Measurements from ENCODE around the gene ZNF365. TPM values are rescaled to one million over a fixed set of nuclear protein-coding genes. Genes with fewer than 3 reads are reported as not detected.
"Not testable (repeated sequence)": the region's sequence is repeated elsewhere in the genome, so short reads cannot be mapped to it uniquely, and the experiment has no call there.

Gene ZNF365, protein sequence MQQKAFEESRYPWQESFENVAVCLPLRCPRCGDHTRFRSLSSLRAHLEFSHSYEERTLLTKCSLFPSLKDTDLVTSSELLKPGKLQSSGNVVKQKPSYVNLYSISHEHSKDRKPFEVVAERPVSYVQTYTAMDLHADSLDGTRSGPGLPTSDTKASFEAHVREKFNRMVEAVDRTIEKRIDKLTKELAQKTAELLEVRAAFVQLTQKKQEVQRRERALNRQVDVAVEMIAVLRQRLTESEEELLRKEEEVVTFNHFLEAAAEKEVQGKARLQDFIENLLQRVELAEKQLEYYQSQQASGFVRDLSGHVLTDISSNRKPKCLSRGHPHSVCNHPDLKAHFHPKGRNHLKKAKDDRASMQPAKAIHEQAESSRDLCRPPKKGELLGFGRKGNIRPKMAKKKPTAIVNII
- not detected for total RNA-seq
- long read RNA-seq, result 0 reads

DNA sequence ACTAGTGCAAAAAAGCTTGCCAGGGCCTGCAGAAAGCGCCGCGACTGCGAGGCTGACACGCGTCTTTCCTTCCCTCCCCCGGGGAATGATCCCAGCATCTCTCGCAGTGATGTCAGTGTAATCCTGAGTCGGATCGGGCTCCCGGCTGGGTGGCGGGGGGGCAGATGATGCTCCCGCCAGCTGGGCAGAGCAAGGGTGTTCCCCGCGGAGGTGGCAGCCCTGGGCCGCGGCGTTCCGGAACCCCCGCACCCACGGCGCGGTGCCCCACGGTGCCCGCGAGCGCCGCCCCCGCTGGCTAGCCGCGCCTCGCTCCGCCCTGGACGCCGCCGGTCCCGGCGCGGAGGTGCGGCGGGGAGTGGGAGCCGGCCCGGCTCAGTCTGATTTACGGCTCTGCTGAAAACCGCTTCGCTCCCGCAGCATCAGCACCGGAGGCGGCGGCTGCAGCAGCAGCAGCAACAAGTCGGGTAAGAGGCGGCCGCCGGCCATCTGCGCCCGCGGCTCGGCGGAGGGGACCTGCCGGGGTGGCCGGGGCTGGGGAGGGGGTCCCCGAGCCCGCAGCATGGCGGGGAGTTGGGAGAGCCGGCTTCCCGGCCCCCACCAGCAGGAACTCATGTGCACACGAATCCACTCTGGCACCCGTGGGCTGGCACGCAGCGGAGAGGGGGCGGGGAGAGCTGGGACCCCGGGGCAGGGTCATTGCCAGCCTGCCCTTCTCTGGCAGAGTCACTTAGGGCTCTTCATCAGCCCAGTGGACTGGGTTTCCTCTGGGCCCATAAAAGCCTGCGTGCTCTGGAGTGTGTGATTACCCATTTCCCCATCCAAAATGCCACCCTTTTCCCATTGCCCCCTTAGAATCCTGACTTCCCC, at the start of gene ZNF365:
TSS of gene ZNF365 (plus strand) at position 375 of the 867 bp plus-strand sequence. CDS start 1,825 bp downstream, outside the sequence.
- ATAC-seq (peak; percentile 43), DNase-seq (peak in 1 of 2 donors; percentile 7)
- intact Hi-C loops (cut with DNase I, micrococcal nuclease), result no loop called here

DNA sequence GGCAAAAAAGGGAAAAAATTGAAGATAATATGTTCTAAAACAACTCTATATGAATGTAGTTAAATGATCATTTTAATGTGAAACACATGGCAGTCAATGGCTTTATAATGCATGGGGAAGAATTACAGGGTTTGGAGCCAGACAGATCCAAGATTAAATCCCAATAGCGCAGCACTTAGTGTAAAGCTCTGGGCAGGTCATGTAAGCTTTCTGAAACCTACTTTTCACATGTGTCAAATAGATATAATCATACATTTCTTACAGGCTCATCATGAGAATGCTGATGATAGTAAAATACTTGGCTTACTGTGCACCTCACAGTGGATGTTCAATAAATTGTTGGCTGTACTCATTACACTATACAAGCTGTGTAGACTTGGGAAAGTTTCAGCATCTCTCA, 48.0 kb upstream of the ZNF365 start:
- intact Hi-C loops (cut with DNase I, micrococcal nuclease), result no loop called here
- ATAC-seq (no peak), DNase-seq (no peak)

DNA sequence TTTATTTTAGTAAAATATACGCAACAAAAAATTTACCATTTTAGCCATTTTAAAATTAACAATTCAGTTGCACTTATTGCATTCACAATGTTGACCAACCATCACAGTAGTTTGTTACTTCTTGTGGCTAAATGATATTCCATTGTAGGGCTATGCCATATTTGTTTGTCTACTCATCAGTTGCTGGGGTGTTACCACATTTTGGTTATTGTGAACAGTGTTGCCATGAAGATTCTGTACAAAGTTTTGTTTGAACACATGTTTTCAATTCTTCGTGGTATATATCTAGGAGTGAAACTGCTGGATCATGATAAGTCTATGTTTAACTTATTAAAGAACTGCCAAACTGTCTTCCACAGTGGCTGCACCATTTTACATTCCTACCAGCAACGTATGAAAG, 46.3 kb upstream of the ZNF365 start:
- DNase-seq, result no peak
- intact Hi-C loops (cut with DNase I, micrococcal nuclease), result no loop called here
- ATAC-seq, result no peak

DNA sequence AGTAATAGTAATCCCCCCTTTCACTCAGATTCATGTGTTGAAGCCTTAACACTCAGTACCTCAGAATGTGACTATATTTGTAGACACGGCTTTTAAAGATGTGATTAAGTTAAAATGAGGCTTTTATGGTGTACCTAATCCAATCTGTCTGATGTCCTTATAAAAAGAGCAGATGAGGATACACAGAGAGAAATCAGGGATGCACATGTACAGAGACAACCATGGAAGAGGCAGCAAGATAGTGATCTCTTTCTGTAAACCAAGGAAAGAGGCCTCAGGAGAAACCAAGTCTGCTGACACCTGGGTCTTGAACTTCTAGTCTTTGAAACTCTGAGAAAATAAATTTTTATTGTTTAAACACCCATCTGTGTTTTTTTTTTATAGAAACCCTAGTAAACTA, 44.0 kb upstream of the ZNF365 start:
- DNase-seq (no peak), ATAC-seq (no peak)
- intact Hi-C loops (cut with DNase I, micrococcal nuclease), result no loop called here

DNA sequence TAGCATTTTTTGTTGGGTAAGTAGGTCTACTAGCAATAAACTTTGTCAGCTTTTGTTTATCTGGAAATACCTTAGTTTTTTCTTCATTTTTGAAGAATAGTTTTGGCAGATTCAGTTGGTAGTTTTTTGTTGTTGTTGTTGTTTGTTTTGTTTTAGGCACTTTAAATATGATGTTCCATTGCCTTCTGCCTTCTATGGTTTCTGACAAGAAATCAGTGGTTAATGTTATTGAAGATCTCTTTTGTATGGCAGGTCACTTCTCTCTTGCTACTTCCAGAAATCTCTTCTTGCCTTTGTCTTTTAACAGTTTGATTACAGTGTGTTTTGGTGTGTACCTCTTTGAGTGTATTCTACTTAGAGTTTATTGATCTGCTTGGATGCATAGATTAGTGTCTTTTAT, 41.8 kb upstream of the ZNF365 start:
- DNase-seq (no peak), ATAC-seq (no peak)
- intact Hi-C loops (cut with DNase I, micrococcal nuclease), result no loop called here

DNA sequence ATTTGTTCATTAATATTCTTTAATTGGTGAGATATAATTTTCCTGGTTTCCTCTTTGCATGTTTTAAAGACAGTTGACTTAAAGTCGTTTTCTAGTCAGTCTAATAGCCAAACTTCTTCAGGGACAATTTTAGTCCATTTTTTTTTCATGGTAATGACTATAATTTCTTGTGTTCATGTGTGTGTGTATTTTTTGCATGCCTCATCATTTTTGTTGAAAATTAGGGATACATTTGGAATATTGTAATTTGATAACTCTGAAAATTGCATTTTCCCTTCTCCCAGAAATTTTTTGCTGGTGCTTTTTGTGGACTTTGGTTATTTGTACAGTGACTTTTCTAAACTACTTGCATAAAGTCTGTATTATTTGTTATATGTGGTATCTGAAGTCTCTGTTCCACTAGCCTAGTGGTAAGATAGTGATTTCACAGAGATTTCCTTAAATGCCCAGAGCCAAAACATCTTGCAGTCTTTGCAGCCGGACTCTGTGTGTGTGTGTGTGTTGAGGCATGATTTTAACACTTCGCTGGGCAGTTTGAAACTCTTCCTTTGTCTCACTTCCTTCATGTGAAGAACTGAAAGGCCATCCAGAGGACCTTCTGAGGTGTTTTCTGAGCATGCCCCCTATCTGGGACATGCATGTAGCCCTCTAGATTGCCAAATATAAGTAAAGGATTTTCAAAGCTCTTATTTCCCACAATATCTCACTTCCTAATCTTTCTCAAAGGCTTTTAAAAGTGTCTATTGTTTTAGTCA, 40.9 kb upstream of the ZNF365 start:
- no peak for DNase-seq
- intact Hi-C loops (cut with DNase I, micrococcal nuclease), result no loop called here
- no peak for ATAC-seq

DNA sequence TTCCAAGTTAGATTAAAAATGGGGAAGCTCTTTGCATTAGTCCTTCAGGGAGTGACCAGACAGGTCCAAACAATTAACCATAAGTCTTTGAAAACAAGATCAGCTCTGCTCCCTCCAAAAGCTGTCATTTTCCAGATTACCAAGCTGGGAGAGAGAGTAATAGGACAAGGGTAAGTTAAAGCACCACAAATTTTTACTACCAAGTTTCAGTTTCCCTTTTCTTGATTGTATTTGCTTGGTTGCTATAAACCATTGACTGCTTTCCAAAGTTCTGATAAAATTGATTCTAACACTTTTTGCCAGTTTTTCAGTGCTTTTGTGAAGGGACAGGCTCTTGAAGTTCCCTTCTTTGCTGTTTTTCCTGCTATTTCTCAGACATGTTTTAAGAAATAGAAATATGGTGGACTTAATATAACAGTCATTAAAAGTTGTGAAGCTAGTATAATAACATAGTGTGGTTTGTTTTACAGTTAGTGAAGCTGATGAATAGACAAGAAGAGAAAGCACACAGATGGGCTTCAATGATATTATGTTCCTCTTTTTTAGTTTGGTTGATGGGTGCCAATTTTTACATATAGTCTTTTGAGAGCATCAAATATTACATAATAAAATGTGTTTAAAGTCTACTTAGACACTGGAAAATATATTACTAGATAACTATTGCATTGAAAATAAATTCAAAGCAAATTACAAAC, 40.0 kb upstream of the ZNF365 start:
- ATAC-seq (no peak), DNase-seq (no peak)
- intact Hi-C loops (cut with DNase I, micrococcal nuclease), result no loop called here

DNA sequence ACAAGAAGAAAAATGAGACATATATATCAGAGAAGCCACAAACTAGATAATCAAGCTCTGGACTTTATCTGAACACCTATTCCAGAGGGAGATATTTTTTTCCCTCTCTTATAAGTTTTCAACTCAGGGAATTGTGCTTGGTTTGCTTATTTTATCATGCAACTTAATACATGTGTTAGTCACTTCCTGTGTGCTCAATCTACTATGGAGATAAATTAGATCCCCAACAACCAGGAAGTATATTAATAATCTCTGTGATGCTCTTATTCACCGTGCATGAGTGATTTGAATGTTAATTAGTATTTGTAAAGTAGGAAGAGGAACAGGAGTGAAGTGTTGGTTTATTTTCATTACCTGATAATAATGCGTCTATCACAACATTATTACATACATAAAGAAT, 38.8 kb upstream of the ZNF365 start:
- intact Hi-C loops (cut with DNase I, micrococcal nuclease), result no loop called here
- DNase-seq (no peak), ATAC-seq (no peak)

DNA sequence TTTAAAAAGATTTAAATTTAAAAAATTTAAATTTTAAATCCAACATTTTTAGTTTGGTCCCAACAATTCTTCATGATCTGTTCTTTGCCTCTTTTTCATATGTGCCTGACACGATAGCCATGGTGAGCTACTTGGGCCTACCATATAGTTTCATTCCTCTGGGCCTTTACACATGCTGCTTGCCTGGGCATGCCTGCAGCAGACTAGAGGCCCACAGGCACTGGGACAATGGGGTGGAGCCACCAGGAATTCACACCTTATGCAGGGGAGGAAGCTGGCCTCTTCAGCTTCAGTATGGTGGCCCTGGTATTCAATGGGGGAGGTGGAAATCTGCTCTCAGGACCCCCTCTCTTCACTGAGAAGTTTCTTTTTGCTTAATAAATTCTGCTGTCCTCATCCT, 37.8 kb upstream of the ZNF365 start:
- intact Hi-C loops (cut with DNase I, micrococcal nuclease), result no loop called here

DNA sequence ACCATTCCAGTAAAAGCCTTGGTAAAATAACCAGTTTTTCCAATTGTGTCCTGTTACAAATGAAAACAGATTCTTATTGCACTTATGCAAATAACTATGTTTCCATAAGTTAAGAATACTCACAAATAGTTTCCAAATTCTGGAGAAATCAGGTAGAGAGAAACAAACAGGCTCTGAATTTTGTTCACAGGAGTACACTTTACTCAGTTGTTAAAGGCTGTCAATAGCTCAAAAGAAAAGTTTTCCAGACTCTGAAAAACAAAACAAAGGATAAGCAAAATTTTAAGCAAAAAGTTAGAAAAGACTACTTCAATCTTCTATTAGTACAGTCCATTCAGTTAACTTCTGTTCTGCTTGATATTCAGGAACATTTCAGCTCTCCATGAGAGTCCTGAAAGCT, 32.8 kb upstream of the ZNF365 start:
- DNase-seq, result no peak
- no peak for ATAC-seq
- intact Hi-C loops (cut with DNase I, micrococcal nuclease), result no loop called here

More for the DNA sequence above, 37.8 kb upstream of the ZNF365 start:
- ATAC-seq (no peak), DNase-seq (no peak)

DNA sequence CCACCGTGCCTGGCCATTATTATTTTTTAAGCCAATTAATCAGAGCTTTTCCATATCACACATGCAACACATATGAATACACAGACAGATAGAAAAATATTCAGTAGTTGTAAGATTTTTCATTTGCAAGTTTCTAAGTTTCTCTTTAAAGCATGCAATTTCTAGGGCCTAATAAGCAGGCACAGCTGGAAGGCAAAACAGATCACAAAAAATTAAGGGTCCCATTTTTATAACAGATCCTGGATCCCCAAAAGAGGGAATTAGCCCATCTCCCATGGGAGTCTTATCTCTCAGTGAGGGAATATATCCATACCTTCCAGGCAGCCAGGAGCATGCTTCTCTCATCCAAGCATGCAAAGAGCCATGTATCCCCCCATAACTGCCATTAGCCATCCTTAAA, 31.2 kb upstream of the ZNF365 start:
- DNase-seq (no peak), ATAC-seq (no peak)
- intact Hi-C loops (cut with DNase I, micrococcal nuclease), result no loop called here

DNA sequence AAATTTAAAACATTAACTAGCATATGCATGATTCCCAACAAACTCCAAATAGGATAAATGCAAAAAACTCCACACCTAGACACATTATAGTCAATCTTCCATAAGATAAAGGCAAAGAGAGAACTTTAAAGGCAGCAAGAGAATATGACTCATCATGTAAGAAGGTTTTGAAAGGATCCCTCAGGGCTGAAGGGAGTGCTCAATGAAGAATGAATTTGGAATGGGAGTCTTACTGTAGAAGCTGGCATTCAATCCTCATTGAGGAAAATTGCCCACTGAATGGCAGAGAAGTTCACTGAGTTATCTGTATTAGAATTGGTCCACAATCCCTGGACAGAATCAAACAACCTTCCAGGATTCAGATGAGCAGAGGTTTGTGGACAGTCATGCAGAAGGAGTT, 26.1 kb upstream of the ZNF365 start:
- intact Hi-C loops (cut with DNase I, micrococcal nuclease), result no loop called here
- ATAC-seq (no peak), DNase-seq (no peak)

DNA sequence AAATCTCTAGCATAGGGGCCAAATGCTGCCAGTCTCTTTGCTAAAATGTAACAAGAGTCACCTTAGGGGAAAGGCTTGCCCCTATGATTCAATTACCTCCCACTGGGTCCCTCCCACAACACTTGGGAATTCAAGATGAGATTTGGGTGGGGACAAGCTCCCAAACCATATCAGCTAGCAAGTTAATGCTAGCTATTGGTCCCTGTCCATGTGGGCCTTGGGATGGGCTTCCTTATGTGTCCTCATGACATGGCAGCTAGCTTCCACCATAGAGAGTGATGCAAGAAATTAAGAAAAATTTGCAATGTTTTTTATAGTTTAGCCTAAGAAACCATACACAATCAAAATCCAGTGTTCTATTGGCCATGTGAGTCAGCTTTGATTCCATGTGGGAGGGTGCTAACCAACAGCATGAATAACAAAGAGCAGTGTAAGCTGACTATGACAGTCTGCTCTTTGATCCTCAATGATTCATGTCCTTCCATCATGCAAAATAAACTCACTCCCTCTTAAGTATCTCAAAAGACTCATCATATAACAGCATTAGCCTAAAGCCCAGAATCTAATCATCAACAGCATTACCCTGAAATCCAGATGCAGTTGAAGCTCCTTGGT, 21.7 kb upstream of the ZNF365 start:
- DNase-seq (no peak), ATAC-seq (no peak)
- intact Hi-C loops (cut with DNase I, micrococcal nuclease), result no loop called here

DNA sequence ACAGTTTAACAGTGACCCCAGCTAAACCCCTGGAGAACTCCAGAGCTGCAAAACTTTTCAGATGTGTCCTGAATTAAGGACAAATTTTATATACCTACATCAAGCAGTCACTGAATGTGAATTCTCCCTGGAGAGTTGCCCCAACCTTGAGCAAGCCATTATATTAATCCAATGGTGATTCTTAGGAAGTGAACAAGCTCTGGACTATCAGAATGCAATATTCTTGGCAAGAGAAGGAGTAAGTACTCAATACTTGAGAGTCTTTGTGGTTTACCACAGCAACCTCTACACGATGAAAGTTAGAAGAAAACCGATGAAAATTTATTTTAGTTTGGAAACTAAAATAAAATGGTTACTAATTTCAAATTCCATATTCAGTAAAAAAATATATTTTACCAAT, 19.3 kb upstream of the ZNF365 start:
- DNase-seq (no peak), ATAC-seq (no peak)
- intact Hi-C loops (cut with DNase I, micrococcal nuclease), result no loop called here

DNA sequence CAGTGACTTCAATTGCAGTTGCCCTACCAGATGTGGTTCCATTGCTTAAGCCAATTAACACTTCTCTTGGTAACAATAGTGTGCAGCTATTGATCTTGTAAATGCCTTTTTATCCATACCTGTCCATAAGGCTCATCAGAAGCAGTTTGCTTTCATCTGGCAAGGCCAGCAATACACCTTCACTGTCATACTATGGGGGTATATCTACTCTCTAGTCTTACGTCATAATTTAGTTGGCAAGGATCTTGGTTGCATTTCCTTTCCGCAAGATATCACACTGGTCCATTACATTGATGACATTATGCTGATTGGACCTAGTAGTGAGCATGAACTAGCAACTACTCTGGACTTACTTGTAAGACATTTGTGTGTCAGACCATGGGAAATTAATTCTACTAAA, 17.7 kb upstream of the ZNF365 start:
- intact Hi-C loops (cut with DNase I, micrococcal nuclease), result no loop called here
- DNase-seq (no peak), ATAC-seq (no peak)

DNA sequence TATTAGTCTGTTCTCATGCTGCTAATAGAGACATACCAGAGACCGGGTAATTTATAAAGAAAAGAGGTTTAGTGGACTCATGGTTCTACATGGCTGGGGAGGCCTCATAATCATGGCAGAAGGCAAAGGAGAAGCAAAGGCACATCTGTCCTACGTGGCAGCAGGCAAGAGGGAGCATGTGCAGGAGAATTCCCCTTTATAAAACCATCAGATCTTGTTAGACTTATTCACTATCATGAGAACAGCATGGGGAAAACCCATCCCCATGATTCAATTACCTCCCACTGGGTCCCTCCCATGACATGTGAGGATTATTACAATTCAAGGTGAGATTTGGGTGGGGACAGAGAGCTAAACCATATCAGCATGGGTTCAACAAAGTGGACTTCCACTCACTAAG, 16.0 kb upstream of the ZNF365 start:
- ATAC-seq; intact Hi-C loops (cut with DNase I, micrococcal nuclease): not testable (repeated sequence)

DNA sequence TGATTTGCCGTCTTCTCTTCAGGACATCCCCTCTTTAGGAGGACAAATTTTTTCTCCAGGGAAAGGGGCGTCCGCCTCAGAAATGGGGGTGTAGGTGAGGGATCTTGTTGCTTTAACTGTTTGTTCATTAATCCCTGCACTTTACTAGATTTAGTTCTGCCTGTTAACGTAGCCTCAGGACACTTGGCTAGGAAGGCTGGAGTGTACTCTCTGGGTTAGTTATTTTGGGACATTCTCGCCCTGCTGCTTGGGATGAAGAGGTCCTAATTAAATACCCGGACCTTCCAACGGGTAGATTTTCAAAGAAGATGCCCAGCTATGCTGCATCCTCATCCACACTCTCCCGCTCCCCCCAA, 552 bp upstream of the ZNF365 start:
- DNase-seq, result no peak
- intact Hi-C loops (cut with DNase I, micrococcal nuclease), result no loop called here
- no peak for ATAC-seq

More for the DNA sequence above, 16.0 kb upstream of the ZNF365 start:
- DNase-seq, result not testable (repeated sequence)

DNA sequence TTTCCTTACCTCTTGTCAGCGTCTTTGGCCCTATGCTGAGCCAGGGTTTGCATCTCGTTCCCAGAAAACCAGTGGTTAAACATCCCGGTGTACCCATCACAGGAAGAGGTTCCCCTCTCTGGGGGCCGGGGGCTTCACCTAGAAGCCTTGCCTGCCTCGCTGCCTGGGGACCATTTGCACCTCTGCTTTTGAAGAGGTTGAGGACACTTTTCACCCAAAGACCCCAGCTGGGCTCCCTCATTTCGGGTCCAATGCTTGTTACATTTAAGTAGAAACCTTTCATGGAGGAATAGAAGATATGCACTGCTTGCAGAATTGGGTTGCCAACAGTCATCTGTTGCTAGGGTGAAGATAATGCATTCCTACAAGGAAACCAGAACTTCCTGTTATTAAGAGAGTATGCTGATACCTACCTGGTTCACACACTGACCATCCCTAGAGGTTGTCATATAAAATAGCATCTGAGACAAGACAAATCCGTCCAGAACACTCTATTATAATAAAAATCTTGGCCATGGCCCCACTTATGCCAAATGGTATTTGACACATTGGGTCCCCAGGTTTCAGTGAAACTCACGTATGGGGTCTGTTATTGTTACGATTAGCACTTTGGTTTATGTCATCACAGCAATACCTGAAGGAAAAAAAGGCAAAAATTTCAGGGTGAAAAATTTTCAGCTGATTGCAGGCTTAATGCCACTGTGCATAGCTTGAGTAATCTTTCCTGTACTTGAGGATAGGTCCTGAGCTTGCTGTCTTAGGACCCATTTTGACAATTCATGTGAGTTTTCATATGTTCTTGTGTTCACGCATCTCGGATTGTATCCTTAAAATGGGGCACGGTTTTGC, 917 bp downstream of the ZNF365 start:
- intact Hi-C loops (cut with DNase I, micrococcal nuclease), result no loop called here
- ATAC-seq, result no peak
- DNase-seq, result no peak
